ENCODE results near the gene UBALD2. TPM values are rescaled to one million over a fixed set of nuclear protein-coding genes. Genes with fewer than 3 reads are reported as not detected.

UBALD2 gene
- polyA plus RNA-seq, 3 donors = 1.4 to 88.6 (median 2.2) TPM

DNA sequence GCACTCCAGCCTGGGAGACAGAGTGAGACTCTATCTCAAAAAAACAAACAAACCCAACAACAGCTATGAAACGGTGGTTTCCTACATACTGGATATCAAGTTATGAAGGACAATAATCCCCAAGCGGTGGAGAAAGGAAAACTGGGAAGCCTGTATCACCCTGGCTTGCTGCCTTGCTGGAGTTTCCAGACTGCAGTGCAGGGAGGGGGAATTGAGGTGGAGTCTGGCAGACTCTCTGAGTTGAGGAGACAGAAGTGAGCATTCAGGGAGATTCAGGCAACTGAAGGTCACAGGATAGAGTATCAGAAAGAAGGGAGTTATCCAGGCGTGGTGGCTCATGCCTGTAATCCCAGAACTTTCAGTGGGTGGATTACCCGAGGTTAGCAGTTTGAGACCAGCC is 31.0 kb downstream of the UBALD2 start:
- no peak overlapping the region for H3K4me3 Mint-ChIP-seq
- TF ChIP-seq, protein P1, sequence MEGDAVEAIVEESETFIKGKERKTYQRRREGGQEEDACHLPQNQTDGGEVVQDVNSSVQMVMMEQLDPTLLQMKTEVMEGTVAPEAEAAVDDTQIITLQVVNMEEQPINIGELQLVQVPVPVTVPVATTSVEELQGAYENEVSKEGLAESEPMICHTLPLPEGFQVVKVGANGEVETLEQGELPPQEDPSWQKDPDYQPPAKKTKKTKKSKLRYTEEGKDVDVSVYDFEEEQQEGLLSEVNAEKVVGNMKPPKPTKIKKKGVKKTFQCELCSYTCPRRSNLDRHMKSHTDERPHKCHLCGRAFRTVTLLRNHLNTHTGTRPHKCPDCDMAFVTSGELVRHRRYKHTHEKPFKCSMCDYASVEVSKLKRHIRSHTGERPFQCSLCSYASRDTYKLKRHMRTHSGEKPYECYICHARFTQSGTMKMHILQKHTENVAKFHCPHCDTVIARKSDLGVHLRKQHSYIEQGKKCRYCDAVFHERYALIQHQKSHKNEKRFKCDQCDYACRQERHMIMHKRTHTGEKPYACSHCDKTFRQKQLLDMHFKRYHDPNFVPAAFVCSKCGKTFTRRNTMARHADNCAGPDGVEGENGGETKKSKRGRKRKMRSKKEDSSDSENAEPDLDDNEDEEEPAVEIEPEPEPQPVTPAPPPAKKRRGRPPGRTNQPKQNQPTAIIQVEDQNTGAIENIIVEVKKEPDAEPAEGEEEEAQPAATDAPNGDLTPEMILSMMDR (IDR thresholded peaks at IDR 0.05) = no peak

DNA sequence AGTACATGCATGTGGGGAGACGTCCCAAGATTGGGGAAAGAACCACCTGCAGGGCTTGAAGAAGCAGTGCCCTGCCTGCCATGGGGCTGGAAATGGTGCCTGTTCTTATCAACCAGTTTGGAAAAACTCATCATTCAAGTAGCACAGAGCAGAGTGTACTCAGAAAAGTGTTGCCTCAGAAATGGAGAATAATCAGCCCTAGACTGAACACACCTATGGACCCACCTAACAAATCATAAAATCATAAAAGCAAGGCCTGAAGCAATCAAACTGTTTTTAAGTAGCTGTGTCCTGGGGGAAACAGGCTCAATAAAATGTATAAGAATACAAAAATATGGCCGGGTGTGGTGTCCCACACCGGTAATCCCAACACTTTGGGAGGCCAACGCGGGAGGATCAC is 31.7 kb downstream of the UBALD2 start:
- no peaks in the 10 kb centered on the region for H3K36me3 ChIP-seq (replicated peaks in 1 of 2; ENCODE audit: control insufficient read depth in 1 of 2, insufficient read depth in 2 of 2, low read length in 2 of 2)
- no peaks in the 10 kb centered on the region for H4K20me1 ChIP-seq (ENCODE audit: insufficient read depth, low read length)
- H3K27me3 Mint-ChIP-seq (ENCODE audit: low read depth in 3 of 3) = peaks cover 0 to 5% (median 2%) of the 10 kb centered on the region in 3 donors
- no peak overlapping the region for H3K27ac Mint-ChIP-seq
- peaks cover 1% of the 10 kb centered on the region for H3K4me1 Mint-ChIP-seq
- no peak overlapping the region for H3K4me3 Mint-ChIP-seq
- H3K9me3 Mint-ChIP-seq = no peaks in the 10 kb centered on the region
- H3K36me3 Mint-ChIP-seq = peaks cover 3 to 6% of the 10 kb centered on the region in 2 donors
- no peak overlapping the region for H2AFZ ChIP-seq (ENCODE audit: insufficient read depth, low read depth, low read length, poor library complexity, severe bottlenecking)
- H3K79me2 ChIP-seq (ENCODE audit: insufficient read depth, low read length) = no peaks in the 10 kb centered on the region
- no peak overlapping the region for H3K27ac ChIP-seq (ENCODE audit: low read depth in 1 of 2, low read length in 2 of 2)
- intact Hi-C loops (cut with micrococcal nuclease) = loop anchor here in 1 of 2 donors (5.0 kb wide), 2 partner anchors 175 to 285 kb away; no protein-coding TSS in a partner anchor
- no peaks in the 10 kb centered on the region for H3K4me1 ChIP-seq (ENCODE audit: control insufficient read depth in 1 of 2, insufficient read depth in 2 of 2, low read length in 2 of 2)
- no peak overlapping the region for H3K4me2 ChIP-seq (replicated peaks; ENCODE audit: extremely low read depth, low read length, poor library complexity, severe bottlenecking)
- no peak overlapping the region for H3K9ac ChIP-seq (ENCODE audit: insufficient read depth, low read length, poor library complexity, severe bottlenecking)
- DNase-seq = no peak
- no peaks in the 10 kb centered on the region for H3K27me3 ChIP-seq (ENCODE audit: control insufficient read depth in 2 of 2, insufficient read depth in 2 of 2, low read length in 2 of 2)
- H3K4me3 ChIP-seq (replicated peaks in 1 of 3; ENCODE audit: low read depth in 2 of 3, low read length in 3 of 3) = no peak overlapping the region
- 100% methylated on average over 3 of the region's 5 CpGs for WGBS (ENCODE audit: insufficient coverage)
- H3K9me3 ChIP-seq (replicated peaks in 1 of 2; ENCODE audit: control insufficient read depth in 1 of 2, insufficient read depth in 1 of 2, low read length in 2 of 2) = no peaks in the 10 kb centered on the region
- TF ChIP-seq, protein P1 (IDR thresholded peaks at IDR 0.05) = no peak

More for the DNA sequence above, 31.0 kb downstream of the UBALD2 start:
- intact Hi-C loops (cut with micrococcal nuclease) = loop anchor here in 1 of 2 donors (5.0 kb wide), 2 partner anchors 174 to 284 kb away; no protein-coding TSS in a partner anchor
- H3K9me3 ChIP-seq (replicated peaks in 1 of 2; ENCODE audit: control insufficient read depth in 1 of 2, insufficient read depth in 1 of 2, low read length in 2 of 2) = no peaks in the 10 kb centered on the region
- no peaks in the 10 kb centered on the region for H3K27me3 ChIP-seq (ENCODE audit: control insufficient read depth in 2 of 2, insufficient read depth in 2 of 2, low read length in 2 of 2)
- Mint-ChIP-seq H3K27me3 (ENCODE audit: low read depth in 3 of 3) (peaks cover 0 to 5% (median 2%) of the 10 kb centered on the region in 3 donors), H3K9me3 (no peaks in the 10 kb centered on the region), H3K27ac (no peak overlapping the region), H3K4me1 (peaks cover 1% of the 10 kb centered on the region), H3K36me3 (peaks cover 3 to 9% of the 10 kb centered on the region in 2 donors)
- H3K4me1 ChIP-seq (ENCODE audit: control insufficient read depth in 1 of 2, insufficient read depth in 2 of 2, low read length in 2 of 2) = no peaks in the 10 kb centered on the region
- 83% methylated on average over 1 of the region's 4 CpGs for WGBS (ENCODE audit: insufficient coverage)
- H3K79me2 ChIP-seq (ENCODE audit: insufficient read depth, low read length) = no peaks in the 10 kb centered on the region
- H3K4me2 ChIP-seq (replicated peaks; ENCODE audit: extremely low read depth, low read length, poor library complexity, severe bottlenecking) = no peak overlapping the region
- no peaks in the 10 kb centered on the region for H3K36me3 ChIP-seq (replicated peaks in 1 of 2; ENCODE audit: control insufficient read depth in 1 of 2, insufficient read depth in 2 of 2, low read length in 2 of 2)
- H3K9ac ChIP-seq (ENCODE audit: insufficient read depth, low read length, poor library complexity, severe bottlenecking) = no peak overlapping the region
- DNase-seq = no peak
- H2AFZ ChIP-seq (ENCODE audit: insufficient read depth, low read depth, low read length, poor library complexity, severe bottlenecking) = no peak overlapping the region
- H3K27ac ChIP-seq (ENCODE audit: low read depth in 1 of 2, low read length in 2 of 2) = no peak overlapping the region
- no peak overlapping the region for H3K4me3 ChIP-seq (replicated peaks in 1 of 3; ENCODE audit: low read depth in 2 of 3, low read length in 3 of 3)
- H4K20me1 ChIP-seq (ENCODE audit: insufficient read depth, low read length) = no peaks in the 10 kb centered on the region

Data from CD14-positive monocyte (primary cell).